Spleen (tissue), 7 donors: ENCODE data around the gene SMARCE1.

ENCODE experiments used
- POLR2AphosphoS5 ChIP-seq, 3 donors: sonication (generic); formaldehyde crosslinking; IDR thresholded peaks; one replicate each; pipeline ENCODE4 v1.5.1; 2017; ENCODE audit warnings: antibody characterized with exemption in 3 of 3
- TF ChIP-seq, protein P1 (sequence below), 11 experiments: fragments of 200-600 bp in 7 of 11; fragments of 450-650 bp in 4 of 11; sonication (generic) in 4 of 11; IDR thresholded peaks in 8 of 11; conservative IDR thresholded peaks in 3 of 11; 1 replicate in 7 of 11; 2 replicates in 4 of 11; pipeline versions ENCODE4 v1.4.0 to v1.8.0; 2016 to 2021; ENCODE audit warnings: antibody characterized with exemption in 11 of 11, inconsistent platforms in 4 of 11, mild to moderate bottlenecking in 1 of 11
- donor health status: DM: no; HTN: no; CAD: no; lungs with moderate emphysema.
- donor health status: DM: no; HTN: no; CAD: no.
- donor health status: DM: no; HTN: no; CAD: no.

DNA sequence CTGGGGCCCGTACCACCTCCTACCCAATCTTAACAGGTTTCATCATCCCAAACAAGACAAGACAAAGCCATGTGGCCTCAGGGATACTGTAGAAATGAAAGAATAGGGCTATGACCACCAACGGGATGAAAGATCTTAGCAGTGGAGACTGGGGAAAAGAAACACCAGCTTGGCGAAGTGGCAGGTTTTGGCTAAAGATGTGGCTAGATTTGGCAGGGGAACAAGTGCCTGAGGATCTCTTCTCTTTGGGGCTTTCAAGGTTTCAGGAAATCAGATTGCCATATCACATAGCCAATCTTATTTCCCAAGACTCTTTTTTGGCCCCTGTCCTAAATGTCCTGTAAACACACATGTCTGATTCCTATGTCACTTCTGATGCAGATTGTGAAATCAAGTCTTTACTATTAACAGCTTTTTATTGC, 49.0 kb upstream of the SMARCE1 start:
- TF ChIP-seq, protein P1, sequence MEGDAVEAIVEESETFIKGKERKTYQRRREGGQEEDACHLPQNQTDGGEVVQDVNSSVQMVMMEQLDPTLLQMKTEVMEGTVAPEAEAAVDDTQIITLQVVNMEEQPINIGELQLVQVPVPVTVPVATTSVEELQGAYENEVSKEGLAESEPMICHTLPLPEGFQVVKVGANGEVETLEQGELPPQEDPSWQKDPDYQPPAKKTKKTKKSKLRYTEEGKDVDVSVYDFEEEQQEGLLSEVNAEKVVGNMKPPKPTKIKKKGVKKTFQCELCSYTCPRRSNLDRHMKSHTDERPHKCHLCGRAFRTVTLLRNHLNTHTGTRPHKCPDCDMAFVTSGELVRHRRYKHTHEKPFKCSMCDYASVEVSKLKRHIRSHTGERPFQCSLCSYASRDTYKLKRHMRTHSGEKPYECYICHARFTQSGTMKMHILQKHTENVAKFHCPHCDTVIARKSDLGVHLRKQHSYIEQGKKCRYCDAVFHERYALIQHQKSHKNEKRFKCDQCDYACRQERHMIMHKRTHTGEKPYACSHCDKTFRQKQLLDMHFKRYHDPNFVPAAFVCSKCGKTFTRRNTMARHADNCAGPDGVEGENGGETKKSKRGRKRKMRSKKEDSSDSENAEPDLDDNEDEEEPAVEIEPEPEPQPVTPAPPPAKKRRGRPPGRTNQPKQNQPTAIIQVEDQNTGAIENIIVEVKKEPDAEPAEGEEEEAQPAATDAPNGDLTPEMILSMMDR (IDR thresholded peaks at IDR 0.05 in 8 of 11, conservative IDR thresholded peaks at IDR 0.05 in 3 of 11), result no peak
- no peak for TF ChIP-seq POLR2AphosphoS5 (IDR thresholded peaks at IDR 0.05)
